HG02840 (cell line): Measurements from ENCODE around the gene DIP2C.
"Not testable (repeated sequence)": the region's sequence is repeated elsewhere in the genome, so short reads cannot be mapped to it uniquely, and the experiment has no call there.

ENCODE experiments used
- ATAC-seq: cut with Tn5 transposase; IDR thresholded peaks from one replicate; pipeline ENCODE4 v1.9.1; 2021; ENCODE audit warnings: mild to moderate bottlenecking, moderate library complexity, moderate number of reproducible peaks; ENCODE audit not compliant: unreplicated experiment, low FRiP score

DIP2C gene

DNA sequence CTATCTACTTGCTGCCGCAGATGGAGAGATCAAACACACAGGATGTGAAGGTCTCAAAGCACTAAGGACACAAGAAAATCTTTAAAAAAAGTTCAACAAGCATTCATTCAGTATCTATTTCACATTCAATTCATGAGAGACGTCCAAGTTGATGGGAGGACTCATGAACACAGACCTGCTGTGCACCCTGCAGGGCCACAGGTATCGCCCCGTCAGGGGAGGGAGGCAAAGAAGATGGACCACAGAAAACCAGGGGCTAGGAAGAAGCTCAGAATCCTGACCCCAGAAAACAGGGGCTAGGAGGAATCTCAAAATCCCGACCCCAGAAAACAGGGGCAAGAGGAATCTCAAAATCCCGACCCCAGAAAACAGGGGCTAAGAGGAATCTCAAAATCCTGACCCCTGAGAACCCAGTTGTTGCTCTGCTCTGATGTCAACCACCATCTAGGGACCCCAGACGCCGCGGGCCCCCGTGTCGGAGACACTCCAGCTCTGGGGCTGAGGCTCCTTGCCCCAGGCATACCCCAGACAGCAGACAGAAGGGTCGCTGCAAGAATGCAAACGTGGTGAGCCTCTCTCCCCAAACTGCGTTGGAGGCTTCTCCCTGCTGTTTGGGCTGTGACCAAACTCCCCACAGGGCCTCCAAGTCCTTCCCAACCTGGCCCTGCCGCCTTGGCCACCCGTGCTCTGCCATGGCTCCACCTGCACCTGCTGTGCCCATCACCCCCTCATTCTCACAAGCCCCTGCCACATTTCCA, 197.6 kb downstream of the DIP2C start:
- no peak for ATAC-seq

GRCh38 chr10:490891-491571, 198.4 kb downstream of the DIP2C start:
- no peak for ATAC-seq

DNA sequence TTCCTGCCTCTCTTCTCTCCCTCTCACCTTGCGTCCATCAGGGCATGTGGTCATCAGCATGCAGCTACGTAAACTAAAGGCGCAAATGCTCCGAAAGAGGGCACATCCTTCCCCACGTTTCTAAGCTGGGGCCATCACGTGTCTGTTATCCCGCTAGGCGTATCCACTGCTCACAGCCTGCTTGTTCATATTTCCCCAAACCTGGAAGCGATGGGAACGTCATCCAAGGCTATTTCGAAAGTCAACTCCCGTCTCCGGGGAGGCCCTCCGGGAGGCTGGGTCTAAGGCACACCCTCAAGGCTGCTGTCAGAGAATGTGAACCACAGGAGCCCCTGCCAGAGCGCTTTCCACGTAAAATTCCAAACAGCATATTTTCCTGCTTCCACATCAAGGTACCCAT, 199.2 kb downstream of the DIP2C start:
- no peak for ATAC-seq

GRCh38 chr10:489330-489729, 200.1 kb downstream of the DIP2C start:
- ATAC-seq = no peak

DNA sequence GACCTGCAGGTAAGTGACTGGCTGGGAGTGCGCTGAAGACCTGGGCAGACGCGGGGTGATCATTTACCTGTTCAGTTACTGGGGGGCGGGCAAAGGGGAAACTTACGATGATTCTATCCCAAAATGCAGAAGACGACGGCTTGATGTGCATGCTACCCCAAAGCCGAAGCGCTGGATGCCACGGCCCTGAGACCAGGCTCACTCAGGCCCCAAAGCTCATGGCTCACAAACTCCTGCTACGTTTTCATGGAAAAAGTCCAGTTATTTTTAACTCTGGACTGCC, 200.6 kb downstream of the DIP2C start:
- no peak for ATAC-seq

DNA sequence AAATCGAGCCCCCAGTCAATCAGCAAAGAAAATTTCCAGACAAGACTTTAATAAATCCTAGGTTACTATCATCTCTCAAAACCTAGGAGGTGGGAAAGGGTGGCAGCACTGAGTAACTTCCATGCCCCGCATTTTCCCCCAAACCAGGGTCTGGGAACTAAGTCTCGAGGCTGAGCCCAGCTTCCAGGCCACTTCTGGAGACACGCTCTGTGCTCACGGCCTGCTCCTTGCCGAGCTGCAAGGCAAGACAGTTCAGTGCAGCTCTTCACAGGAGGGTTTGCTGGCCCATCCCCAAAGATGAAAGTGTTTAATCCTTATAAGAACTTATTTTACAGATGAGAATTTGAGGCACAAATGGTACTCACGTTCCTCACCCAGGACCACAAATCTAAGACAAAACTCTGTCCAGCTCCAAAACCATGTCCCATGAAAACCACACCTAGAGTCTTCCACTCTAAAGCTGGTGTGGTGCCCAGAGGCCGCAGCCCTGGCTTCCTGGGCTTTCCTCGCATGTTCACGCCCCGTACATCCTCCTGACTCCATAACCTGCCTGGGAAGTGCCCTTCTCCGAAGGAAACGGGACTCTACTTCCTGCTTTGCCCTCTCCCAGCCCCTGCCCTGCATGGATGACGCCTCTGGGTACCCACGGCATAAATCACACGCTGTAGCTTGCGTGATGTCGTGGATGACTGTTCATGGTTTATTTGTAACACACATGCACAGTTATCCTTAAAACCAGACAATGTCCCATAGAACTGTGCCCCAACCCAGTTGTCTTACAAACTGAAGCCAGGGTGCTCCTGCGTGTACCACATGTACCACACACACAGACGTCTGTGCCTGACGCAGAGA, 201.2 kb downstream of the DIP2C start:
- ATAC-seq = no peak

GRCh38 chr10:486666-487322, 202.7 kb downstream of the DIP2C start:
- no peak for ATAC-seq

DNA sequence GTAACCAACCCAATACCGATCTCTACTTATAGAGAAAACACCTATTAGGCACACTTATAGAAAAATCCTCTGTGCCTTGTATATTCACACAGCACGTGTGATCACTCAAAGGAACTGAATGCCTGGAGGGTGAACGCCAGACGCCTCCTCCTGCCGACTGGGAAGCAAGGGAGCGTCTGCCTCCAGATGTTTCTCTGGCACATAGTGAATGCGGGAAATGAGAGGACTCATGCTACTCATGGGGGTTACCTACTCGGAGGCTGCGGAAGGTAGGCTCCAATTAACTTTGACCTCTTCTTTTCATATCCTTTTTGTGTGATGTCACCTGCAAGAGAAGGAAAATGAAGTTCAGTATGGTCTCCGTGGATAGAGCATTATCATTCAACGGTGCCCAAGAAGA, 203.3 kb downstream of the DIP2C start:
- ATAC-seq = no peak

DNA sequence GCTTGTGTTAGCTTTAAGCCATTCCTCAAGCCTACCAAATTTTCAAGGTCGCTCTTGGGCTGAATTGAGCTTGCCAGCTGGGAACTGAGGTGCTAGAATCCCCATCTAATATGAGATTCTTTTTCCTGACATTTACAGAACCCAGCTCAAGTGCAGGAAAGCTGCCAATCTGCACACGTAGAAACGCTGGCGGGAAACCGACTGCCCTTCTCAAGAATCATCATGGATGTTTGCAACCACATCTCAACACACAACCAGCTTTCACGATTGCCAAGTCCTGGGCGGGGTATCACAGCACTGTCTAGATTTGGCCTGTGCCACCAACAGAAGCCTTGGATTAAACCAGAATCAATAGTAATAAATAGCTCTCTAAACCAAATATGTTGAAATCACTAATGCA, 203.7 kb downstream of the DIP2C start:
- no peak for ATAC-seq

- ATAC-seq = no peak
Measured at GRCh38 chr10:484925-485661, 204.4 kb downstream of the DIP2C start.

DNA sequence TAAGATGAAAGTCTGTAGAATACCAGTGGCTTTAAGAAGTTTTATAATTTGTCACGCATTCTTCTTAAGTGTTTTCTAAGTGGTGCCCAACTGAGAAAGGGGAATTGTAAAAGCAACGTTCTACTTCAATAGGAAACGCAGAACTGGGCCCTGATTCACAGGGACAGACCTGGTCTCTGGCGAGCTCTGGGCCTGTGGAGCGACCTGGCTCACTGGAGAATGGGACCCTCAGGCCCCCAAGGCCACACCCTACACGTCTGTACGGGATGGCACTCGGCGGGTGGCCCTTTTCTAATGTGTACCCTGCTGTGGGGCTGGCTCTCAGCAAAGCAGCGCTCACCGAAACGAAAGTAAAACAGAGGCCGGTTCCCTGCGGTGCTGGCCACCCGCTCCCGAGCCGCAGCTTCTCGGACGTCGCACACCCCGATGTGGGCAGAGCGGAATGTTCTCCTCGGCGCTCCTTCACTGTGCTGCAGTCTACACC, 205.0 kb downstream of the DIP2C start:
- ATAC-seq = no peak

- ATAC-seq = no peak
Measured at GRCh38 chr10:483261-483660, 206.2 kb downstream of the DIP2C start.

GRCh38 chr10:482848-483247, 206.6 kb downstream of the DIP2C start:
- ATAC-seq = no peak

- no peak for ATAC-seq
Measured at GRCh38 chr10:482051-482501, 207.4 kb downstream of the DIP2C start.

DNA sequence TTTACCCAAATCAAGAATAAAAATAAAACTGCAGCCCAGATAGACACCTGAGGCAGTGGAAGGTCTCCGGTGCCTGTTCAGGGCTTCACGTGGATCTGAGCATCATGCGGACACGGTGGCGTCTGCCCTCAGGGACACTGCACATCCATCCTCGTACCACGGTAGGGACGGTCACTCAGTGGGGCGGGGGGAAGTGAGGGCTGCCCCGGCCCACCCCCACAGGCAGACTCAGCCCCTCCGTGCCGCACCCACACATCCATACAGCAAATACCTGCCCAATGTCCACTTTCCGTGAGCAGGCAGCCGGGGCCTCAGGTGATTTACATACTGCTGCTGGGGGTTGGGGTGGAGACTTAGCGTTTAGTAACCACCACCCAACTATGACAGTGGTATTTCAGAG, 207.8 kb downstream of the DIP2C start:
- ATAC-seq = no peak

DNA sequence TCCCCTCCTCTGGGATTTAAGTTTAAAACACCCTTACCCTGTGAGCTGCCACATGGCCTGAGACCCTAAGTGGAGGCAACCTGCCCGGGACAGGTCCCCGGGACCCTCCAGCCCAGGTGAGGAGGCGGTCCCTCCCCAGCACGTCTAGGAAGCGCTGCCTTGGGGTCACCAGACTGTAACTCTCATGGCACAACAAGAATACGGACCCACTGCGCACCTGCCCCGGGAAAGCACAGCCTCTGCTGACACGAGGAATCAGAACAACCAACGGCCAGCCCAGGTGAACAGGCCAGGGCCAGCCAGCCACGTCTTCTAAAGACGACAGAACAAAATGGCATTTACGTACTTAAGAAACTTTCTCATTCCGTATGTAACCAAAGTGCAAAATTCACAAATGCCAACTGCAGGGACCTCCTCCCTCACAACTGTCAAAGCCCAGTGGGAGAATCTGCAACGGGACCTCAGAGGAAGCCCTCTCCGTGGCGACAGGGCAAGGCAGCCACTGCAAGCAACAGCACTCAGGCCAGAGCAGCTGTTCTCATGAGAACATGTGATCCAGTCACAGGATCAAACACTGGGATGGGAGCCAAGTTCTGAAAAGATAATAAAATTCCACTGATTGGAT, 208.4 kb downstream of the DIP2C start:
- no peak for ATAC-seq

- no peak for ATAC-seq
Measured at GRCh38 chr10:480498-480927, 209.0 kb downstream of the DIP2C start.

DNA sequence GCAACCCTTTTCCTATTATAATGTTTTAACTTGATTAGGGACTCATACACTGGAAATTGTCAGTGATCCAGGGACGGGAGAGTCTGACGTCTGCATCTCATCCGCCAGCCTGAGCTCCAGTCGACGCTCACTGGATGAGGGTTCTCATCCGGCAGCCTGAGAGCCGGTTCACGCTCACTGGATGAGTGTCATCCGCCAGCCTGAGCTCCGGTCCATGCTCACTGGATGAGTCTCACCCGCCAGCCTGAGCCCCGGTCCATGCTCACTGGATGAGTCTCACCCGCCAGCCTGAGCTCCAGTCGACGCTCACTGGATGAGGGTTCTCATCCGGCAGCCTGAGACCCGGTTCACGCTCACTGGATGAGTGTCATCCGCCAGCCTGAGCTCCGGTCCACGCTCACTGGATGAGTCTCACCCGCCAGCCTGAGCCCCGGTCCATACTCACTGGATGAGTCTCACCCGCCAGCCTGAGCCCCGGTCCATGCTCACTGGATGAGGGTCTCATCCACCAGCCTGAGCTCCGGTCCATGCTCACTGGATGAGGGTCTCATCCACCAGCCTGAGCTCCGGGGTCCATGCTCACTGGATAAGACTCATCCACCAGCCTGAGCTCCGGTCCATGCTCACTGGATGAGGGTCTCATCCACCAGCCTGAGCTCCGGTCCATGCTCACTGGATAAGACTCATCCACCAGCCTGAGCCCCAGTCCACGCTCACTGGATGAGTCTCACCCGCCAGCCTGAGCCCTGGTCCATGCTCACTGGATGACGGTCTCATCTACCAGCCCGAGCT, 209.6 kb downstream of the DIP2C start:
- not testable (repeated sequence) for ATAC-seq
